HEK293 (cell line): ENCODE measurements around the gene PAQR5.

Experiments used
- CTCF ChIA-PET: fragments of 350-600 bp; formaldehyde crosslinking; extraction: SDS; loops from one replicate; lab custom pipeline; 2021; ENCODE audit warnings: antibody characterized with exemption; lab: Yijun Ruan, JAX
- POLR2A ChIA-PET: fragments of 300-600 bp; formaldehyde crosslinking; extraction: SDS; loops from one replicate; lab custom pipeline; 2020; ENCODE audit warnings: antibody characterized with exemption, inconsistent platforms; lab: Yijun Ruan, JAX
- H3K27ac ChIP-seq: fragments of 200-500 bp; sonication (Bioruptor generic); 2 replicates; pipeline ENCODE4 v1.5.1; 2014; ENCODE audit warnings: low read depth, low read length, control low read depth, inconsistent platforms; ENCODE audit errors: extremely low read depth
- H3K36me3 ChIP-seq, 2 experiments: fragments of 200-500 bp in 1 of 2; sonication (Bioruptor generic) in 1 of 2; 1 replicate in 1 of 2; 2 replicates in 1 of 2; pipeline ENCODE4 v1.5.1; 2014 to 2017; ENCODE audit warnings: inconsistent platforms in 2 of 2, low read length in 2 of 2; ENCODE audit not compliant: control insufficient read depth in 2 of 2, insufficient read depth in 1 of 2
- H3K4me1 ChIP-seq: fragments of 200-500 bp; sonication (Bioruptor generic); 2 replicates; pipeline ENCODE4 v1.5.1; 2014; ENCODE audit warnings: mild to moderate bottlenecking, low read length, inconsistent platforms; ENCODE audit not compliant: control insufficient read depth, insufficient read depth
- H3K4me3 ChIP-seq: 2 replicates; pipeline ENCODE4 v1.5.1; 2011; ENCODE audit warnings: low read depth, mild to moderate bottlenecking, control low read depth, low read length, moderate library complexity
- H3K9me3 ChIP-seq: fragments of 200-500 bp; sonication (Bioruptor generic); 2 replicates; pipeline ENCODE4 v1.5.1; 2014; ENCODE audit warnings: low read depth, low read length, inconsistent platforms; ENCODE audit not compliant: control insufficient read depth, insufficient read depth
- CTCF ChIP-seq: fragments of 450-650 bp; formaldehyde crosslinking; IDR thresholded peaks from 2 replicates; pipeline ENCODE4 v1.5.1; 2016; ENCODE audit warnings: missing biosample characterization, missing genetic modification characterization
- KLF10 ChIP-seq: fragments of 450-650 bp; IDR thresholded peaks from 2 replicates; pipeline ENCODE4 v1.5.1; 2018; ENCODE audit warnings: missing biosample characterization, mild to moderate bottlenecking, missing genetic modification characterization
- KLF7 ChIP-seq: fragments of 450-650 bp; formaldehyde crosslinking; IDR thresholded peaks from 2 replicates; pipeline ENCODE4 v1.5.1; 2016; ENCODE audit warnings: missing biosample characterization, missing genetic modification characterization, borderline replicate concordance
- PBX3 ChIP-seq: sonication (generic); formaldehyde crosslinking; IDR thresholded peaks from 2 replicates; pipeline ENCODE4 v1.8.1; 2022; ENCODE audit warnings: mild to moderate bottlenecking, moderate library complexity, missing genetic modification reagents
- REST ChIP-seq: fragments of 450-650 bp; formaldehyde crosslinking; IDR thresholded peaks from 2 replicates; pipeline ENCODE4 v1.5.1; 2016; ENCODE audit warnings: missing biosample characterization, missing genetic modification characterization
- SP7 ChIP-seq: fragments of 450-650 bp; formaldehyde crosslinking; IDR thresholded peaks from 2 replicates; pipeline ENCODE4 v1.5.1; 2016; ENCODE audit warnings: missing biosample characterization, missing genetic modification characterization
- ZBTB1 ChIP-seq: fragments of 450-650 bp; formaldehyde crosslinking; IDR thresholded peaks from 2 replicates; pipeline ENCODE4 v1.5.1; 2016; ENCODE audit warnings: missing biosample characterization, missing genetic modification characterization
- ZBTB20 ChIP-seq: fragments of 450-650 bp; formaldehyde crosslinking; IDR thresholded peaks from 2 replicates; pipeline ENCODE4 v1.5.1; 2016; ENCODE audit warnings: missing biosample characterization, missing genetic modification characterization
- ZNF157 ChIP-seq: fragments of 450-650 bp; formaldehyde crosslinking; IDR thresholded peaks from 2 replicates; pipeline ENCODE4 v1.5.1; 2016; ENCODE audit warnings: missing biosample characterization, missing genetic modification characterization
- ZNF19 ChIP-seq: fragments of 450-650 bp; formaldehyde crosslinking; IDR thresholded peaks from 2 replicates; pipeline ENCODE4; 2016; ENCODE audit warnings: missing biosample characterization, missing genetic modification characterization, low read depth
- ZNF202 ChIP-seq: fragments of 450-650 bp; formaldehyde crosslinking; IDR thresholded peaks from 2 replicates; pipeline ENCODE4 v1.5.1; 2016; ENCODE audit warnings: missing biosample characterization, missing genetic modification characterization, borderline replicate concordance
- ZNF221 ChIP-seq: fragments of 450-650 bp; formaldehyde crosslinking; IDR thresholded peaks from 2 replicates; pipeline ENCODE4 v1.5.1; 2017; ENCODE audit warnings: missing biosample characterization, missing genetic modification characterization, borderline replicate concordance
- ZNF488 ChIP-seq: fragments of 450-650 bp; formaldehyde crosslinking; IDR thresholded peaks from 2 replicates; pipeline ENCODE4 v1.5.1; 2016; ENCODE audit warnings: missing biosample characterization, missing genetic modification characterization
- ZNF560 ChIP-seq: fragments of 450-650 bp; formaldehyde crosslinking; IDR thresholded peaks from 2 replicates; pipeline ENCODE4 v1.5.1; 2017; ENCODE audit warnings: missing biosample characterization, missing genetic modification characterization, borderline replicate concordance
- ZNF629 ChIP-seq: fragments of 450-650 bp; formaldehyde crosslinking; IDR thresholded peaks from 2 replicates; pipeline ENCODE4 v1.5.1; 2017; ENCODE audit warnings: missing biosample characterization, missing genetic modification characterization
- ZNF658 ChIP-seq: fragments of 450-650 bp; formaldehyde crosslinking; IDR thresholded peaks from 2 replicates; pipeline ENCODE4; 2016; ENCODE audit warnings: missing biosample characterization, missing genetic modification characterization
- ZNF660 ChIP-seq: fragments of 450-650 bp; IDR thresholded peaks from 2 replicates; pipeline ENCODE4 v1.5.1; 2018; ENCODE audit warnings: missing biosample characterization, mild to moderate bottlenecking, missing genetic modification characterization
- ZNF747 ChIP-seq: fragments of 450-650 bp; formaldehyde crosslinking; IDR thresholded peaks from 2 replicates; pipeline ENCODE4 v1.5.1; 2016; ENCODE audit warnings: missing biosample characterization, missing genetic modification characterization

Gene PAQR5

GRCh38 chr15:69377216-69377970 is 78.7 kb downstream of the PAQR5 start:
- Histone ChIP-seq H3K4me1 (no peaks in the 10 kb centered on the region), H3K4me3 (no peak overlapping the region), H3K9me3 (no peaks in the 10 kb centered on the region), H3K27ac (no peak overlapping the region), H3K36me3 (no peaks in the 10 kb centered on the region)
- no peak for TF ChIP-seq PBX3 (CRISPR knock-in tag)
- TF ChIP-seq ZNF202 (tag by site-specific recombination), result no peak
- TF ChIP-seq ZNF658 (tag by site-specific recombination), result no peak
- TF ChIP-seq KLF7 (tag by site-specific recombination), result no peak
- no peak for TF ChIP-seq ZNF19 (tag by site-specific recombination)
- no peak for TF ChIP-seq ZNF488 (tag by site-specific recombination)
- no peak for TF ChIP-seq ZNF221 (tag by site-specific recombination)
- no peak for TF ChIP-seq ZBTB1 (tag by site-specific recombination)
- TF ChIP-seq ZNF660, result no peak
- TF ChIP-seq SP7 (tag by site-specific recombination), result no peak
- no peak for TF ChIP-seq ZNF747 (tag by site-specific recombination)
- TF ChIP-seq ZNF629 (tag by site-specific recombination), result no peak
- TF ChIP-seq ZNF157 (tag by site-specific recombination), result no peak
- no peak for TF ChIP-seq CTCF (tag by site-specific recombination)
- ChIA-PET CTCF (interaction anchor here (0.7 to 1.0 kb wide), 2 partner anchors 17 to 403 kb away, joined by 4 to 5 read pairs; no protein-coding TSS in a partner anchor), POLR2A (no interaction called here)

- H3K36me3 ChIP-seq, result no peaks in the 10 kb centered on the region
- ChIA-PET CTCF (interaction anchor here (0.9 to 3.3 kb wide), 5 partner anchors 9 to 22 kb away, joined by 3 to 14 read pairs (median 3); no protein-coding TSS in a partner anchor), POLR2A (no interaction called here)
- no peaks in the 10 kb centered on the region for H3K9me3 ChIP-seq
- no peak overlapping the region for H3K4me3 ChIP-seq
- no peaks in the 10 kb centered on the region for H3K4me1 ChIP-seq
- TF ChIP-seq REST (tag by site-specific recombination), result no peak
- no peak for TF ChIP-seq KLF10 (tag by site-specific recombination)
- TF ChIP-seq ZNF560 (tag by site-specific recombination), result no peak
- peak; percentile 31 for TF ChIP-seq CTCF (tag by site-specific recombination)
- TF ChIP-seq ZBTB20 (tag by site-specific recombination), result no peak
- no peak overlapping the region for H3K27ac ChIP-seq
Measured at GRCh38 chr15:69380100-69380725, 81.5 kb downstream of the PAQR5 start.
